ENCODE measurements around the gene ALDH4A1. TPM values are rescaled to one million over a fixed set of nuclear protein-coding genes. Genes with fewer than 3 reads are reported as not detected.

Gene ALDH4A1
- total RNA-seq, 2 experiments from 2014 or later, result 0.61 to 0.71 TPM

DNA sequence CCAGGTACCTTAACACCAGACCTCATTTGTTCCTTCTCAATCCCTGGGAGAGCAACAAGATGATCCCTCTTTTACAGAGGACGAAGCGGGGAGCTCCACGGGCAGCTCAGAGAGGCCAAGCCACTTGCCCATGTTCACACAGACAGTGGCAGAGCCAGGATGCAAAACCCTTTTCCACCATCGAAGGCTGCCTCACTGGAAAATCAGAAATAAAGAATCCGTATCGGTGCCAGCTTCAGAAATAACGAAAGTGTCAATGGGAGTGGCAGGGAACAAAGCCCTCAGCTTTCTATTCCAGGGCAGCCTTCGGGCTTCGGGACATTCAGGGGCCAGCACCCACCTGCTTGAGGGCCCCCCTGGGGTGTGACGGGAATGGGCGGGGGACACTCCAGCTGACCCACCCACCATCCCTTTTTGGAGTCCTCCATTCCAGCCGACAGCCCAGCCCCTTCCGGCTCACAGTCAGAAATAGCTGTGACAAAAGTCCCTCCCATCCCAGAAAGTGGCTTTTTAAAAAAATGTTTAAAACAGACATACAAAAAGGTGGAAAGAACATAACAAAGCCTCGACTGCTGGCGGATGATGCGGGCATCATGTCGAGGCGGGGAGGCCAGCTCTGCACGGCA, 48.2 kb upstream of the ALDH4A1 start:
- H3K9me3 Mint-ChIP-seq, result no peaks in the 10 kb centered on the region
- H3K27ac ChIP-seq (ENCODE audit: low read depth in 1 of 2, low read length in 2 of 2), result peak overlapping the region; percentile 95
- H3K4me1 ChIP-seq (ENCODE audit: insufficient read depth, low read length), result peaks cover 100% of the 10 kb centered on the region
- peak overlapping the region; percentile 99 for H3K27ac Mint-ChIP-seq
- CTCF ChIA-PET, result interaction anchor here (0.6 to 3.3 kb wide), 2 partner anchors 36 to 38 kb away, joined by 3 to 29 read pairs; no protein-coding TSS in a partner anchor
- peaks cover 27% of the 10 kb centered on the region for H3K36me3 Mint-ChIP-seq (ENCODE audit: low read depth)
- peak overlapping the region; percentile 99 for H3K4me3 Mint-ChIP-seq
- peak in 6 of 14 experiments; percentile 20 to 76 (median 44) for DNase-seq
- H3K4me3 ChIP-seq (ENCODE audit: low read length), result peak overlapping the region; percentile 50
- no peaks in the 10 kb centered on the region for H3K9me3 ChIP-seq (ENCODE audit: control insufficient read depth in 1 of 2, insufficient read depth in 1 of 2, low read length in 2 of 2)
- no peaks in the 10 kb centered on the region for H3K27me3 ChIP-seq (ENCODE audit: control insufficient read depth in 1 of 2, insufficient read depth in 2 of 2, low read length in 2 of 2)
- intact Hi-C loops (cut with DNase I, micrococcal nuclease), result no loop called here
- POLR2A ChIA-PET, result interaction anchor here (1.0 to 5.5 kb wide), 6 partner anchors 22 to 124 kb away, joined by 3 to 100 read pairs (median 10); partner anchors contain the start of gene ALDH4A1
- H3K36me3 ChIP-seq (ENCODE audit: insufficient read depth, low read length), result peaks cover 4% of the 10 kb centered on the region
- no peaks in the 10 kb centered on the region for H3K27me3 Mint-ChIP-seq
- H3K4me1 Mint-ChIP-seq (ENCODE audit: low read depth), result peaks cover 96% of the 10 kb centered on the region
- no peak for ATAC-seq (ENCODE audit: poor library complexity)
- TF ChIP-seq CTCF (IDR thresholded peaks at IDR 0.05), result no peak

DNA sequence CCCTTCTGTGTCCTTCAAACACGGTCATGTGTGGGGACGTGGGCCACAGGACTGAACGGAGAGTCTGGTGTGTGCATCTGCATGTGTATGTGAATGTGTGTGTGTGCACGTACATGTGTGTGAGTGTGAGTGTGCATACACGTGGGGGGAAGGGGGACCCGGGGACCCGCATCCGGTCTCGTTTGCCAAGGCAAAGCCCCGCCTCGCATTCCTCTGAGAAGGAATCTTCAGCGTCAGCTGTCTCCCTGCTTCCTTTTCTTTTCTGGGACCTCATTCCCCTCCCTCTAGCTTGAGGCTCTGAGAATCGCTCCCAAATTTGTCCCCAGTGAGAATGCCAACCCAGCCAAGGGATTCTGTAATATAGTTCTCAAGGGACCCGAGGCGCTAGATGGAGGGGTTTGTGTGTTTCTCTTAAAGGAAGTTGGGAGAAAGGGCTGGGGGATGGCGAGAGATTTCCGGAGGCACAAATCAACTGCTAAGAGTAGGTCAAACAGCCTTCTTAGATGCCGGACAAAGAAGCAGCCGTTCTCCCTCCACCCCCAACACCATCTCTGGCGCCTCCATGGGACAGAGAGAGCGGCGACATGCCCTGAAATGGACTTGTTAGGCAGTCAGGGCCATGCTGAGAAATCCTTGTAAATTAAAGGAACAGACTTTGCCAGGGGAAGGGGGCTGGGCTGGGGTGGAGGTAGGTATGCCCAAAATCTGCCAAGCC, 47.5 kb upstream of the ALDH4A1 start:
- Histone ChIP-seq H3K27ac (ENCODE audit: low read depth in 1 of 2, low read length in 2 of 2) (peak overlapping the region; percentile 95), H3K4me1 (ENCODE audit: insufficient read depth, low read length) (peaks cover 100% of the 10 kb centered on the region), H3K27me3 (ENCODE audit: control insufficient read depth in 1 of 2, insufficient read depth in 2 of 2, low read length in 2 of 2) (no peaks in the 10 kb centered on the region), H3K9me3 (ENCODE audit: control insufficient read depth in 1 of 2, insufficient read depth in 1 of 2, low read length in 2 of 2) (no peaks in the 10 kb centered on the region), H3K4me3 (ENCODE audit: low read length) (peak overlapping the region; percentile 50), H3K36me3 (ENCODE audit: insufficient read depth, low read length) (peaks cover 4% of the 10 kb centered on the region)
- peaks cover 97% of the 10 kb centered on the region for H3K4me1 Mint-ChIP-seq (ENCODE audit: low read depth)
- POLR2A ChIA-PET, result interaction anchor here (1.0 to 5.5 kb wide), 5 partner anchors 18 to 125 kb away, joined by 3 to 100 read pairs (median 10); partner anchors contain the start of gene ALDH4A1
- H3K4me3 Mint-ChIP-seq, result peak overlapping the region; percentile 99
- DNase-seq (peak in 3 of 14 experiments; percentile 30 to 57 (median 49)), ATAC-seq (ENCODE audit: poor library complexity) (no peak)
- H3K9me3 Mint-ChIP-seq, result no peaks in the 10 kb centered on the region
- TF ChIP-seq CTCF (IDR thresholded peaks at IDR 0.05), result no peak
- H3K27ac Mint-ChIP-seq, result peak overlapping the region; percentile 99
- H3K36me3 Mint-ChIP-seq (ENCODE audit: low read depth), result peaks cover 20% of the 10 kb centered on the region
- CTCF ChIA-PET, result interaction anchor here (0.6 to 3.3 kb wide), 2 partner anchors 35 to 37 kb away, joined by 3 to 29 read pairs; no protein-coding TSS in a partner anchor
- intact Hi-C loops (cut with DNase I, micrococcal nuclease), result loop anchor here in 1 of 2 experiments (2.0 kb wide), 1 partner anchor 23 kb away; no protein-coding TSS in a partner anchor
- H3K27me3 Mint-ChIP-seq, result no peaks in the 10 kb centered on the region

GRCh38 chr1:18948913-18949685, 46.7 kb upstream of the ALDH4A1 start:
- H3K9me3 ChIP-seq (ENCODE audit: control insufficient read depth in 1 of 2, insufficient read depth in 1 of 2, low read length in 2 of 2), result no peaks in the 10 kb centered on the region
- Mint-ChIP-seq H3K9me3 (no peaks in the 10 kb centered on the region), H3K36me3 (ENCODE audit: low read depth) (peaks cover 18% of the 10 kb centered on the region), H3K27me3 (no peaks in the 10 kb centered on the region), H3K4me1 (ENCODE audit: low read depth) (peaks cover 97% of the 10 kb centered on the region), H3K4me3 (peak overlapping the region; percentile 99), H3K27ac (peak overlapping the region; percentile 99)
- peak overlapping the region; percentile 50 for H3K4me3 ChIP-seq (ENCODE audit: low read length)
- CTCF ChIA-PET, result interaction anchor here (1.1 kb wide), 1 partner anchor 36 kb away, joined by 9 read pairs; no protein-coding TSS in a partner anchor
- TF ChIP-seq CTCF (IDR thresholded peaks at IDR 0.05), result peak; percentile 1
- peaks cover 4% of the 10 kb centered on the region for H3K36me3 ChIP-seq (ENCODE audit: insufficient read depth, low read length)
- DNase-seq, result no peak
- no peak for ATAC-seq (ENCODE audit: poor library complexity)
- POLR2A ChIA-PET, result interaction anchor here (0.6 to 5.5 kb wide), 8 partner anchors 8 to 126 kb away, joined by 3 to 100 read pairs (median 4); partner anchors contain the start of gene IFFO2
- intact Hi-C loops (cut with DNase I, micrococcal nuclease), result loop anchor here (1.0 to 2.0 kb wide), 3 partner anchors 7 to 23 kb away; partner anchors contain the start of gene IFFO2 (in 1 of the 2)
- H3K27ac ChIP-seq (ENCODE audit: low read depth in 1 of 2, low read length in 2 of 2), result peak overlapping the region; percentile 95
- H3K27me3 ChIP-seq (ENCODE audit: control insufficient read depth in 1 of 2, insufficient read depth in 2 of 2, low read length in 2 of 2), result no peaks in the 10 kb centered on the region
- peaks cover 100% of the 10 kb centered on the region for H3K4me1 ChIP-seq (ENCODE audit: insufficient read depth, low read length)

Data from CD4-positive, alpha-beta T cell (primary cell).